ENCODE data around the gene ACP5.
"Not testable (repeated sequence)": the region's sequence is repeated elsewhere in the genome, so short reads cannot be mapped to it uniquely, and the experiment has no call there.

ACP5 gene

GRCh38 chr19:11624069-11624463 lies 46.6 kb upstream of the ACP5 start:
- ATAC-seq = peak; percentile 18; the same call in 1 of the 3 replicates
- TF ChIP-seq BACH2 (CRISPR knock-in tag; IDR thresholded peaks at IDR 0.05; ENCODE audit: borderline replicate concordance) = no peak
- no peak for TF ChIP-seq POU6F1 (CRISPR knock-in tag; IDR thresholded peaks at IDR 0.05; ENCODE audit: borderline replicate concordance, low read depth)
- no peak for TF ChIP-seq ISL1 (CRISPR knock-in tag; IDR thresholded peaks at IDR 0.05)
- TF ChIP-seq TCF4 (CRISPR knock-in tag; IDR thresholded peaks at IDR 0.05; ENCODE audit: borderline replicate concordance) = no peak

- not testable (repeated sequence) for ATAC-seq
Measured at GRCh38 chr19:11622401-11622800, 45.0 kb upstream of the ACP5 start.

DNA sequence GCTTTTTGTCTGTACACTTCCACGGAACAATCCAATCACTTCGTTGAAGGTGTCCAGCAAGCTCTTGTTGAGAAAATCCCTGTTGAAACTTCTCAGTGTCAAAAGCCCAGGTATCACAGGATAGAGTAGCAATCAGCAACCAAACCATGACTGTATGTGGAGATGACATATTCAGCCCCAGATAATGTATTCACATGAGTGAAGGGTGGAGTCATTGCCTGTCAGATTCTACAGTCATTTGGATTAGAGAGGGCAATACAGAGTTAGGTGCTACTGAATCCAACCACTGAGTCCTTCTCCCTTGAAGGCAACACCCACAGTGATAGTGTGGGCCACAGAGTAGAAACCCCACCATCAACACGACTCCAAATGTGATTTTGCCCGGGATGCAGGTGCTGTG lies 43.1 kb upstream of the ACP5 start:
- ATAC-seq = no peak
- TF ChIP-seq, protein P1, sequence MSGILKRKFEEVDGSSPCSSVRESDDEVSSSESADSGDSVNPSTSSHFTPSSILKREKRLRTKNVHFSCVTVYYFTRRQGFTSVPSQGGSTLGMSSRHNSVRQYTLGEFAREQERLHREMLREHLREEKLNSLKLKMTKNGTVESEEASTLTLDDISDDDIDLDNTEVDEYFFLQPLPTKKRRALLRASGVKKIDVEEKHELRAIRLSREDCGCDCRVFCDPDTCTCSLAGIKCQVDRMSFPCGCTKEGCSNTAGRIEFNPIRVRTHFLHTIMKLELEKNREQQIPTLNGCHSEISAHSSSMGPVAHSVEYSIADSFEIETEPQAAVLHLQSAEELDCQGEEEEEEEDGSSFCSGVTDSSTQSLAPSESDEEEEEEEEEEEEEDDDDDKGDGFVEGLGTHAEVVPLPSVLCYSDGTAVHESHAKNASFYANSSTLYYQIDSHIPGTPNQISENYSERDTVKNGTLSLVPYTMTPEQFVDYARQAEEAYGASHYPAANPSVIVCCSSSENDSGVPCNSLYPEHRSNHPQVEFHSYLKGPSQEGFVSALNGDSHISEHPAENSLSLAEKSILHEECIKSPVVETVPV (CRISPR knock-in tag; IDR thresholded peaks at IDR 0.05) = no peak

DNA sequence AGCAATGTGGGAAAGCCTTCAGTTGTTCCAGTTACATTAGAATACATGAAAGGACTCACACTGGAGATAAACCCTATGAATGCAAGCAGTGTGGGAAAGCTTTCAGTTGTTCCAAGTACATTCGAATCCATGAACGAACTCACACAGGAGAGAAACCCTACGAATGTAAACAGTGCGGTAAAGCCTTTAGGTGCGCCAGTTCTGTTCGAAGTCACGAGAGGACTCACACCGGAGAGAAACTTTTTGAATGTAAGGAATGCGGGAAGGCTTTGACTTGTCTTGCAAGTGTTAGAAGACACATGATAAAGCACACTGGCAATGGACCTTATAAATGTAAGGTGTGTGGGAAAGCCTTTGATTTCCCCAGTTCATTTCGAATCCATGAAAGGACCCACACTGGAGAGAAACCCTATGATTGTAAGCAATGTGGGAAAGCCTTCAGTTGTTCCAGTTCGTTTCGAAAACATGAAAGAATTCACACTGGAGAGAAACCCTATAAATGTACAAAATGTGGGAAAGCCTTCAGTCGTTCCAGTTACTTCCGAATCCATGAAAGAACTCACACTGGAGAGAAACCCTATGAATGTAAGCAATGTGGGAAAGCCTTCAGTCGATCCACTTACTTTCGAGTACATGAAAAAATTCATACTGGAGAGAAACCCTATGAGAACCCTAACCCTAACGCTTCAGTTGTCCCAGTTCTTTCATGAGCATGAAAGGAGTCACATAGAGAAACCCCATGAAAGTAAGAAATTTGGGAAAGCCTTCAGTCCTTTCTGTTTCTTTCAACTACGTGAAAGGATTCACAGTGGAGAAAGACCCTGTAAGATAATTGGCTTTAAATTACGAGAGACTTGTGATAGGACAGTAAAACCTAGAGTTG lies 40.0 kb upstream of the ACP5 start:
- TF ChIP-seq PATZ1 (CRISPR knock-in tag; IDR thresholded peaks at IDR 0.05; ENCODE audit: borderline replicate concordance) = no peak
- no peak for TF ChIP-seq SNAI2 (CRISPR knock-in tag; IDR thresholded peaks at IDR 0.05)
- no peak for TF ChIP-seq PPARA (CRISPR knock-in tag; IDR thresholded peaks at IDR 0.05; ENCODE audit: borderline replicate concordance)
- TF ChIP-seq ARNTL (CRISPR knock-in tag; IDR thresholded peaks at IDR 0.05; ENCODE audit: borderline replicate concordance, low read depth) = no peak
- TF ChIP-seq ESRRG (CRISPR knock-in tag; IDR thresholded peaks at IDR 0.05) = no peak
- TF ChIP-seq TCF4 (CRISPR knock-in tag; IDR thresholded peaks at IDR 0.05; ENCODE audit: borderline replicate concordance) = no peak
- TF ChIP-seq BACH2 (CRISPR knock-in tag; IDR thresholded peaks at IDR 0.05; ENCODE audit: borderline replicate concordance) = no peak
- TF ChIP-seq ZFP30 (CRISPR knock-in tag; IDR thresholded peaks at IDR 0.05) = no peak
- no peak for TF ChIP-seq ZC3H10 (CRISPR knock-in tag; IDR thresholded peaks at IDR 0.05)
- TF ChIP-seq CREB5 (CRISPR knock-in tag; IDR thresholded peaks at IDR 0.05; ENCODE audit: low read depth) = no peak
- no peak for TF ChIP-seq GLIS3 (CRISPR knock-in tag; IDR thresholded peaks at IDR 0.05)
- no peak for ATAC-seq

GRCh38 chr19:11612816-11613511 lies 35.5 kb upstream of the ACP5 start:
- ATAC-seq = no peak
- TF ChIP-seq ZNF70 (CRISPR knock-in tag; IDR thresholded peaks at IDR 0.05) (no peak), TOX (CRISPR knock-in tag; IDR thresholded peaks at IDR 0.05; ENCODE audit: borderline replicate concordance) (no peak), SNAI2 (CRISPR knock-in tag; IDR thresholded peaks at IDR 0.05) (no peak), PPARA (CRISPR knock-in tag; IDR thresholded peaks at IDR 0.05; ENCODE audit: borderline replicate concordance) (no peak), ZC3H10 (CRISPR knock-in tag; IDR thresholded peaks at IDR 0.05) (no peak), ESRRG (CRISPR knock-in tag; IDR thresholded peaks at IDR 0.05) (no peak), POU6F1 (CRISPR knock-in tag; IDR thresholded peaks at IDR 0.05; ENCODE audit: borderline replicate concordance, low read depth) (no peak), RARB (CRISPR knock-in tag; IDR thresholded peaks at IDR 0.05) (no peak), ARNTL (CRISPR knock-in tag; IDR thresholded peaks at IDR 0.05; ENCODE audit: borderline replicate concordance, low read depth) (no peak), CSDC2 (CRISPR knock-in tag; IDR thresholded peaks at IDR 0.05) (no peak)
- TF ChIP-seq, protein P2, sequence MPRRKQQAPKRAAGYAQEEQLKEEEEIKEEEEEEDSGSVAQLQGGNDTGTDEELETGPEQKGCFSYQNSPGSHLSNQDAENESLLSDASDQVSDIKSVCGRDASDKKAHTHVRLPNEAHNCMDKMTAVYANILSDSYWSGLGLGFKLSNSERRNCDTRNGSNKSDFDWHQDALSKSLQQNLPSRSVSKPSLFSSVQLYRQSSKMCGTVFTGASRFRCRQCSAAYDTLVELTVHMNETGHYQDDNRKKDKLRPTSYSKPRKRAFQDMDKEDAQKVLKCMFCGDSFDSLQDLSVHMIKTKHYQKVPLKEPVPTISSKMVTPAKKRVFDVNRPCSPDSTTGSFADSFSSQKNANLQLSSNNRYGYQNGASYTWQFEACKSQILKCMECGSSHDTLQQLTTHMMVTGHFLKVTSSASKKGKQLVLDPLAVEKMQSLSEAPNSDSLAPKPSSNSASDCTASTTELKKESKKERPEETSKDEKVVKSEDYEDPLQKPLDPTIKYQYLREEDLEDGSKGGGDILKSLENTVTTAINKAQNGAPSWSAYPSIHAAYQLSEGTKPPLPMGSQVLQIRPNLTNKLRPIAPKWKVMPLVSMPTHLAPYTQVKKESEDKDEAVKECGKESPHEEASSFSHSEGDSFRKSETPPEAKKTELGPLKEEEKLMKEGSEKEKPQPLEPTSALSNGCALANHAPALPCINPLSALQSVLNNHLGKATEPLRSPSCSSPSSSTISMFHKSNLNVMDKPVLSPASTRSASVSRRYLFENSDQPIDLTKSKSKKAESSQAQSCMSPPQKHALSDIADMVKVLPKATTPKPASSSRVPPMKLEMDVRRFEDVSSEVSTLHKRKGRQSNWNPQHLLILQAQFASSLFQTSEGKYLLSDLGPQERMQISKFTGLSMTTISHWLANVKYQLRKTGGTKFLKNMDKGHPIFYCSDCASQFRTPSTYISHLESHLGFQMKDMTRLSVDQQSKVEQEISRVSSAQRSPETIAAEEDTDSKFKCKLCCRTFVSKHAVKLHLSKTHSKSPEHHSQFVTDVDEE (CRISPR knock-in tag; IDR thresholded peaks at IDR 0.05) = no peak
- TF ChIP-seq, protein P1 (CRISPR knock-in tag; IDR thresholded peaks at IDR 0.05) = no peak

Data from SK-N-SH treated with all-trans-retinoic acid at 6 μM for 48 hours (cell line).